ENCODE data around the gene RAB11FIP3. TPM values are rescaled to one million over a fixed set of nuclear protein-coding genes. Genes with fewer than 3 reads are reported as not detected.
"Not testable (repeated sequence)": the region's sequence is repeated elsewhere in the genome, so short reads cannot be mapped to it uniquely, and the experiment has no call there.

RAB11FIP3 gene
- total RNA-seq, 2 experiments from 2014 or later: 21.2 to 25.4 TPM

- Mint-ChIP-seq H3K27me3 (peaks cover 10% of the 10 kb centered on the region), H3K4me3 (peak within 1 kb of the TSS; percentile 83), H3K36me3 (ENCODE audit: low read depth) (peaks cover 5% of the 10 kb centered on the region), H3K27ac (peak within 1 kb of the TSS; percentile 61), H3K4me1 (peaks cover 24% of the 10 kb centered on the region), H3K9me3 (no peaks in the 10 kb centered on the region)
- DNase-seq: peak; percentile 76
- ChIA-PET CTCF (interaction anchor here (1.5 kb wide), 1 partner anchor 275 kb away, joined by 5 read pairs; no protein-coding TSS in a partner anchor), POLR2A (interaction anchor here (0.7 to 3.2 kb wide), 4 partner anchors 11 to 30 kb away, joined by 3 to 23 read pairs (median 8); partner anchors contain the start of genes AXIN1, DECR2 and MRPL28)
Measured at GRCh38 chr16:381789-382717, 43.4 kb upstream of the RAB11FIP3 start, which contains the start of gene PGAP6. TSS of gene PGAP6 (minus strand) at chr16:381978. CDS start at chr16:381821, 157 bp downstream.

GRCh38 chr16:383326-384051 is 42.0 kb upstream of the RAB11FIP3 start:
- peaks cover 24% of the 10 kb centered on the region for H3K4me1 Mint-ChIP-seq
- DNase-seq: peak; percentile 41
- peaks cover 10% of the 10 kb centered on the region for H3K27me3 Mint-ChIP-seq
- ChIA-PET CTCF (interaction anchor here (0.6 to 1.5 kb wide), 2 partner anchors 12 to 277 kb away, joined by 3 to 5 read pairs; no protein-coding TSS in a partner anchor), POLR2A (interaction anchor here (2.1 to 3.2 kb wide), 2 partner anchors 13 to 17 kb away, joined by 12 to 23 read pairs; partner anchors contain the start of genes DECR2 and MRPL28)
- H3K36me3 Mint-ChIP-seq (ENCODE audit: low read depth): peaks cover 5% of the 10 kb centered on the region
- H3K27ac Mint-ChIP-seq: peak overlapping the region; percentile 34
- no peaks in the 10 kb centered on the region for H3K9me3 Mint-ChIP-seq
- H3K4me3 Mint-ChIP-seq: peak overlapping the region; percentile 83

- peaks cover under 1% of the 10 kb centered on the region for H3K36me3 Mint-ChIP-seq (ENCODE audit: low read depth)
- no peak for DNase-seq
- H3K4me3 Mint-ChIP-seq: no peak overlapping the region
- H3K27ac Mint-ChIP-seq: no peak overlapping the region
- H3K4me1 Mint-ChIP-seq: peaks cover 17% of the 10 kb centered on the region
- ChIA-PET POLR2A (interaction anchor here (0.7 to 1.2 kb wide), 2 partner anchors 15 to 327 kb away, joined by 3 to 4 read pairs; partner anchors contain the start of gene DECR2), CTCF (interaction anchor here (0.6 to 1.2 kb wide), 4 partner anchors 54 to 153 kb away, joined by 3 read pairs; no protein-coding TSS in a partner anchor)
- peaks cover 4% of the 10 kb centered on the region for H3K9me3 Mint-ChIP-seq
- peaks cover 10% of the 10 kb centered on the region for H3K27me3 Mint-ChIP-seq
Measured at GRCh38 chr16:386641-387156, 38.8 kb upstream of the RAB11FIP3 start.

- H3K36me3 Mint-ChIP-seq (ENCODE audit: low read depth); H3K27me3 Mint-ChIP-seq; H3K4me3 Mint-ChIP-seq; POLR2A ChIA-PET; H3K9me3 Mint-ChIP-seq; H3K27ac Mint-ChIP-seq; DNase-seq: not testable (repeated sequence)
- CTCF ChIA-PET: interaction anchor here (0.7 kb wide), 1 partner anchor 184 kb away, joined by 3 read pairs; no protein-coding TSS in a partner anchor
- peaks cover 23% of the 10 kb centered on the region for H3K4me1 Mint-ChIP-seq
Measured at GRCh38 chr16:387761-388666, 37.4 kb upstream of the RAB11FIP3 start.

GRCh38 chr16:389352-389751 is 36.1 kb upstream of the RAB11FIP3 start:
- POLR2A ChIA-PET: no interaction called here
- Mint-ChIP-seq H3K4me1 (peaks cover 17% of the 10 kb centered on the region), H3K27ac (no peak overlapping the region), H3K36me3 (ENCODE audit: low read depth) (peaks cover 4% of the 10 kb centered on the region), H3K27me3 (no peaks in the 10 kb centered on the region), H3K4me3 (no peak overlapping the region), H3K9me3 (peaks cover 8% of the 10 kb centered on the region)
- DNase-seq: no peak
- CTCF ChIA-PET: no interaction called here

- Mint-ChIP-seq H3K36me3 (ENCODE audit: low read depth) (peaks cover 4% of the 10 kb centered on the region), H3K27ac (peak overlapping the region; percentile 64), H3K4me3 (no peak overlapping the region), H3K27me3 (peaks cover 11% of the 10 kb centered on the region), H3K9me3 (peaks cover 8% of the 10 kb centered on the region), H3K4me1 (peaks cover 25% of the 10 kb centered on the region)
- peak; percentile 78 for DNase-seq
- ChIA-PET CTCF (interaction anchor here (1.0 kb wide), 2 partner anchors 96 to 104 kb away, joined by 3 read pairs; no protein-coding TSS in a partner anchor), POLR2A (interaction anchor here (1.3 kb wide), 1 partner anchor 9 kb away, joined by 5 read pairs; the partner anchor contains the start of gene DECR2)
Measured at GRCh38 chr16:391885-392335, 33.5 kb upstream of the RAB11FIP3 start.

- ChIA-PET CTCF (interaction anchor here (1.0 kb wide), 1 partner anchor 103 kb away, joined by 3 read pairs; no protein-coding TSS in a partner anchor), POLR2A (interaction anchor here (1.3 kb wide), 1 partner anchor 9 kb away, joined by 5 read pairs; the partner anchor contains the start of gene DECR2)
- Mint-ChIP-seq H3K4me3 (no peak overlapping the region), H3K27me3 (peaks cover 11% of the 10 kb centered on the region), H3K36me3 (ENCODE audit: low read depth) (peaks cover 4% of the 10 kb centered on the region), H3K27ac (peak overlapping the region; percentile 64), H3K4me1 (peaks cover 25% of the 10 kb centered on the region), H3K9me3 (peaks cover 8% of the 10 kb centered on the region)
- no peak for DNase-seq
Measured at GRCh38 chr16:392450-393030, 32.9 kb upstream of the RAB11FIP3 start.

GRCh38 chr16:396199-396598 is 29.2 kb upstream of the RAB11FIP3 start:
- Mint-ChIP-seq H3K36me3 (ENCODE audit: low read depth) (peaks cover 4% of the 10 kb centered on the region), H3K27me3 (peaks cover 11% of the 10 kb centered on the region), H3K4me1 (peaks cover 43% of the 10 kb centered on the region), H3K27ac (no peak overlapping the region), H3K9me3 (peaks cover 5% of the 10 kb centered on the region), H3K4me3 (peak overlapping the region; percentile 76)
- ChIA-PET CTCF (no interaction called here), POLR2A (no interaction called here)
- no peak for DNase-seq

GRCh38 chr16:396605-397004 is 28.8 kb upstream of the RAB11FIP3 start:
- H3K27me3 Mint-ChIP-seq: peaks cover 11% of the 10 kb centered on the region
- POLR2A ChIA-PET: no interaction called here

GRCh38 chr16:397135-397661 is 28.3 kb upstream of the RAB11FIP3 start, which contains the start of gene NME4:
TSS of gene NME4 (plus strand) at chr16:397199. CDS start at chr16:397223, 24 bp downstream.
- ChIA-PET POLR2A (no interaction called here), CTCF (no interaction called here)
- peak; percentile 45 for DNase-seq
- H3K36me3 Mint-ChIP-seq (ENCODE audit: low read depth): no peaks in the 10 kb centered on the region
- H3K27ac Mint-ChIP-seq: no peak within 1 kb of the TSS
- H3K9me3 Mint-ChIP-seq: no peaks in the 10 kb centered on the region
- peak within 1 kb of the TSS; percentile 76 for H3K4me3 Mint-ChIP-seq
- H3K4me1 Mint-ChIP-seq: peaks cover 37% of the 10 kb centered on the region
- H3K27me3 Mint-ChIP-seq: peaks cover 11% of the 10 kb centered on the region

More at GRCh38 chr16:396605-397004, 28.8 kb upstream of the RAB11FIP3 start:
- peaks cover 4% of the 10 kb centered on the region for H3K36me3 Mint-ChIP-seq (ENCODE audit: low read depth)
- peak overlapping the region; percentile 76 for H3K4me3 Mint-ChIP-seq
- H3K9me3 Mint-ChIP-seq: peaks cover 5% of the 10 kb centered on the region
- no peak overlapping the region for H3K27ac Mint-ChIP-seq
- peaks cover 43% of the 10 kb centered on the region for H3K4me1 Mint-ChIP-seq
- no peak for DNase-seq
- CTCF ChIA-PET: no interaction called here

- Mint-ChIP-seq H3K4me3 (peak overlapping the region; percentile 56), H3K27ac (no peak overlapping the region), H3K9me3 (no peaks in the 10 kb centered on the region), H3K27me3 (peaks cover 11% of the 10 kb centered on the region), H3K4me1 (peaks cover 31% of the 10 kb centered on the region), H3K36me3 (ENCODE audit: low read depth) (no peaks in the 10 kb centered on the region)
- CTCF ChIA-PET: no interaction called here
- peak; percentile 37 for DNase-seq
- POLR2A ChIA-PET: no interaction called here
Measured at GRCh38 chr16:397736-398332, 27.6 kb upstream of the RAB11FIP3 start.
